ENCODE data around the gene KREMEN1. TPM values are rescaled to one million over a fixed set of nuclear protein-coding genes. Genes with fewer than 3 reads are reported as not detected.

KREMEN1 gene
- total and polyA plus RNA-seq, 10 of the 15 experiments (the other 5 are each of a cell fraction or from before 2014, with no cell fraction given) = 0.10 to 2.5 (median 0.20) TPM; not detected in 1

DNA sequence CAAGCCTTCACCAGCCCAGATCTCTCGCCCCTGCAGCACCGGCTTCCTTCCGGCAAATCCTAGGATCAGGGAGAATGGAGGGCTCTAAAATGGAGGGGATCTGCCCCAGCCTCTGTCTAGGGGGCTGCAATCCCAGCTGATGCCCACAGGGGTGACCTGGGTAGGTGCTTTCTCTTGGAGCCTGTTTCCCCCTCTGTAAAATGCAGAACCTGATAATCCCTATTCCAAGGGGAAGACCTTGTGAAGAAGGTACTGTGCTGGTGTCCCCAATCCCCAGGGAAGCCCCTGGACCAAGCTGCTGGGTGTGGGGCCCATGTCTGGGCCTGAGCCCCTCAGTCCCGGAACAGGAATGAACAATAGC lies 135.6 kb downstream of the KREMEN1 start:
- H3K27ac ChIP-seq (ENCODE audit: control insufficient read depth, insufficient read depth) = peak overlapping the region; percentile 66
- no peak overlapping the region for H2AFZ ChIP-seq (ENCODE audit: control insufficient read depth, low read depth, low read length)
- in situ Hi-C loops (cut with MboI) = no loop called here
- BruUV-seq (replicated peaks) = no TSS peak
- intact Hi-C loops (cut with micrococcal nuclease; ENCODE audit: unreplicated experiment) = loop anchor here (2.0 kb wide), 1 partner anchor 36 kb away; no protein-coding TSS in a partner anchor
- ChIA-PET RAD21 (ENCODE audit: unreplicated experiment) (interaction anchor here (1.4 to 5.2 kb wide), 4 partner anchors 9 to 136 kb away, joined by 3 to 26 read pairs (median 14); partner anchors contain the start of gene KREMEN1), CTCF (interaction anchor here (0.6 to 3.5 kb wide), 7 partner anchors 12 to 167 kb away, joined by 3 to 19 read pairs (median 5); no protein-coding TSS in a partner anchor), POLR2A (interaction anchor here (0.6 to 15.3 kb wide), 5 partner anchors 43 to 299 kb away, joined by 3 to 239 read pairs (median 3); no protein-coding TSS in a partner anchor), SMC1A (ENCODE audit: uncharacterized antibody, unreplicated experiment) (interaction anchor here (0.7 to 16.1 kb wide), 4 partner anchors 34 to 50 kb away, joined by 3 to 165 read pairs (median 11); no protein-coding TSS in a partner anchor)
- no peaks in the 10 kb centered on the region; a peak in 1 of 4 replicates for H3K27me3 ChIP-seq (replicated peaks in 1 of 2; ENCODE audit: control insufficient read depth in 2 of 2, insufficient read depth in 2 of 2, low read length in 1 of 2)
- FAIRE-seq (no peak), DNase-seq (ENCODE audit: low read depth, low spot score) (no peak), ATAC-seq (peak; percentile 25)
- peak overlapping the region; percentile 65 for H3K4me3 ChIP-seq
- 44% methylated on average over 4 of the region's 4 CpGs for WGBS (ENCODE audit: insufficient coverage, insufficient replicate concordance, low lambda C conversion rate, missing lambda C conversion rate)
- H3K79me2 ChIP-seq (ENCODE audit: control insufficient read depth, insufficient read depth, low read length) = peaks cover 50% of the 10 kb centered on the region
- H3K9ac ChIP-seq (ENCODE audit: control insufficient read depth, insufficient read depth, low read length) = peak overlapping the region; percentile 71
- peaks cover 35% of the 10 kb centered on the region for H3K4me1 ChIP-seq (ENCODE audit: control insufficient read depth, insufficient read depth, low read length)
- no peaks in the 10 kb centered on the region; a peak in 2 of 4 replicates for H3K36me3 ChIP-seq (ENCODE audit: control insufficient read depth in 2 of 2, insufficient read depth in 2 of 2, low read length in 1 of 2)
- TF ChIP-seq, protein P1, sequence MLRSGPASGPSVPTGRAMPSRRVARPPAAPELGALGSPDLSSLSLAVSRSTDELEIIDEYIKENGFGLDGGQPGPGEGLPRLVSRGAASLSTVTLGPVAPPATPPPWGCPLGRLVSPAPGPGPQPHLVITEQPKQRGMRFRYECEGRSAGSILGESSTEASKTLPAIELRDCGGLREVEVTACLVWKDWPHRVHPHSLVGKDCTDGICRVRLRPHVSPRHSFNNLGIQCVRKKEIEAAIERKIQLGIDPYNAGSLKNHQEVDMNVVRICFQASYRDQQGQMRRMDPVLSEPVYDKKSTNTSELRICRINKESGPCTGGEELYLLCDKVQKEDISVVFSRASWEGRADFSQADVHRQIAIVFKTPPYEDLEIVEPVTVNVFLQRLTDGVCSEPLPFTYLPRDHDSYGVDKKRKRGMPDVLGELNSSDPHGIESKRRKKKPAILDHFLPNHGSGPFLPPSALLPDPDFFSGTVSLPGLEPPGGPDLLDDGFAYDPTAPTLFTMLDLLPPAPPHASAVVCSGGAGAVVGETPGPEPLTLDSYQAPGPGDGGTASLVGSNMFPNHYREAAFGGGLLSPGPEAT (IDR thresholded peaks at IDR 0.05; ENCODE audit: low read depth) = peak; percentile 11; the same call in 1 of the 2 replicates
- TF ChIP-seq, protein P2, sequence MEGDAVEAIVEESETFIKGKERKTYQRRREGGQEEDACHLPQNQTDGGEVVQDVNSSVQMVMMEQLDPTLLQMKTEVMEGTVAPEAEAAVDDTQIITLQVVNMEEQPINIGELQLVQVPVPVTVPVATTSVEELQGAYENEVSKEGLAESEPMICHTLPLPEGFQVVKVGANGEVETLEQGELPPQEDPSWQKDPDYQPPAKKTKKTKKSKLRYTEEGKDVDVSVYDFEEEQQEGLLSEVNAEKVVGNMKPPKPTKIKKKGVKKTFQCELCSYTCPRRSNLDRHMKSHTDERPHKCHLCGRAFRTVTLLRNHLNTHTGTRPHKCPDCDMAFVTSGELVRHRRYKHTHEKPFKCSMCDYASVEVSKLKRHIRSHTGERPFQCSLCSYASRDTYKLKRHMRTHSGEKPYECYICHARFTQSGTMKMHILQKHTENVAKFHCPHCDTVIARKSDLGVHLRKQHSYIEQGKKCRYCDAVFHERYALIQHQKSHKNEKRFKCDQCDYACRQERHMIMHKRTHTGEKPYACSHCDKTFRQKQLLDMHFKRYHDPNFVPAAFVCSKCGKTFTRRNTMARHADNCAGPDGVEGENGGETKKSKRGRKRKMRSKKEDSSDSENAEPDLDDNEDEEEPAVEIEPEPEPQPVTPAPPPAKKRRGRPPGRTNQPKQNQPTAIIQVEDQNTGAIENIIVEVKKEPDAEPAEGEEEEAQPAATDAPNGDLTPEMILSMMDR (IDR thresholded peaks at IDR 0.05 in 2 of 3, conservative IDR thresholded peaks at IDR 0.05 in 1 of 3; ENCODE audit: control insufficient read depth in 2 of 3, extremely low read depth in 1 of 3, insufficient read depth in 1 of 3, low read depth in 3 of 3, low read length in 3 of 3) = peak in 2 of 3 experiments; percentile 18 to 27; a peak in 2 of 6 replicates
- no peak for TF ChIP-seq ATF7 (IDR thresholded peaks at IDR 0.05; ENCODE audit: low read depth)
- no peaks in the 10 kb centered on the region for H3K9me3 ChIP-seq (replicated peaks; ENCODE audit: control insufficient read depth, insufficient read depth, low read length)
- H4K20me1 ChIP-seq (ENCODE audit: control insufficient read depth, insufficient read depth) = no peaks in the 10 kb centered on the region
- peak overlapping the region; percentile 71 for H3K4me2 ChIP-seq (ENCODE audit: control insufficient read depth, insufficient read depth)
